DMS 273 (cell line): ENCODE data around the gene ZNF827.

ENCODE experiments used
- DNase-seq: peaks from one replicate; lab custom pipeline; 2025; ENCODE audit not compliant: unreplicated experiment; lab: John Stamatoyannopoulos, UW

The ZNF827 gene

DNA sequence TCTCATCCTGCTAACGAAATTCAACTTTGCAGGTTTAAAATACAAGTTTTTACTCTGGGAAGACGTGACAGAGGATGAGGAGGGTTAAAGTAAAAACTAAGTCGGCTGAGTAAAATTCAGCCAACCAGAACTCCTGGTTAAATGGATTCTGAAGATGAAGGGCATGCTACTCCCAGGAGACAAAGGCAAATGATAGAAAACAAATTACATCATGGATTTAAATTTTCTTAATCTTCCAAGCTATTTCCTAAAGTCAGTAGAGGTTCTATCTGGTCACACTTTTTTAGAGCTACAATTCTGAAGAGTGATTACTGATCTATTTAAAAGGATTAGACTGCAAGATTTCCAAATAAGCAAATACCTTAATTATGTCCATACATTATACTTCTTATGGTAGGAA lies 47.9 kb downstream of the ZNF827 start:
- no peak for DNase-seq

DNA sequence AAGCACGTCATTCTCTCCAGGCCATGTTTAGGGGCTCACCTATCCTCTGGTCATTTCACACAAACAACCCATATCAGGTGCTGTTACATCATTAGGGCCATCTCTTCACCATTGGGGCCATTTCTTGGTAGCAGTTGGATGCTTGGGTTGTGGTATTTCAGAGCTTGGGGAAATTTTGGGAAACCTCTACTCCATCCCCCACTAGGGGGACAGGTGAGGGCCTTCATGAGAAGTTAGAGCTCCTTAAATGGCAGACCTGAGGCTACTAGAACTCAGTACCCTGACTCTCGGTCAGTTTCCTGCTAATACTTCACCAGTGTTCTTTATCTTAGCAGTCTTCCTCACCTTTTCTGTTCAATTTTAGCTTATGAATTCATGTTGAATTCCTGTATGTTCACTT lies 50.2 kb downstream of the ZNF827 start:
- DNase-seq: peak; percentile 11

DNA sequence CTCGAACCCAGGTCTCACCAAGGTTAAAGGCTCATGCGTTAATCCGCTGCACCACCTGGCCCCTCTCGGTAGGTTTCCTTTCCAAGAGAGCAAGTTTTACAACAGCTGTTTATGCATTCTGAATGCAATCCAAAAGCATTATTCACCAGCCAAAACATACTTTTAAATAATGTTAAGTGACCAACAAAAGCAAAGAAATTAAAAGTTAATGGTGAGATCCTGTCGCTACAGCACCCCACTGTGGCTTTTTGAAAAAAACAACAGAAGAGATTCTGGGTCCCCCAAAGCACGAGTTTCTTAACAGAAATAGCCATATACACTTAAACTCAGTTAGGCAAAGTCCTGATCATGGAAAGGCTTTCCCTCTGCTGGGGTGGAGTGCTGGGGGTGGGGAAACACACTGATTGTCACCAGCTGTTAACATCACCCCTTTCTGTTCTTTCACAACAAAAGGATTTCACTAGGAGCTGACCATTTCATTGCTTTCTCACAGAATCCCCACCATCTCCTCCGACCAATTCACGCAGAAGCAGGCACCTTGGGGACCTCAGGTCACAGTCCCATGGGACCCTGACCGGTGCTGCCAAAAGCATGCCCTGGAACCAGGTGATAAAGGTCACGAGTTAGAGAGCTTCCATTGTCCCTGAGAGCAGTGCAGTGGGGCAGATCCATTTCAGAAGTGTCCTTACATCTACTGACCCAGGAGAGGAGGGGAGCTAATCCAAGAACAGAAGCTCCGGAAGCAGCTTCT lies 51.2 kb downstream of the ZNF827 start:
- DNase-seq: peak; percentile 41

DNA sequence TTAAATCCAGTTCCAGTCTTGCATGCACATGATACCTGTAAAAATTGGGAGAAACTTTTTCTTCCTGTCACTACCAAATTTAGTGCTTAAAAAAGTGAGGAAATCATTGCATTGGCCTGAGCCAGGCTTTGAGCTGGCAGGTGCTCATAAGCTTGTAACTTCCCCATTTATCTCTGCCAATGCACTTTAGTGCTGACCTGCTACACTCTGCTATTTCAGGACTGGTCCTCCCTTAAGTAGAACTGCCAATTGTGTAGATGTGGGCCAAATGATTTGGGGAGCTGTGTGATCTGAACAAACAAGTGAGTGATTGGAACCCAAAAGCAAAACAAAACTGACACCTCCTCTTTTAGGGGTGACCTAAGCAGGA lies 51.8 kb downstream of the ZNF827 start:
- DNase-seq: no peak

DNA sequence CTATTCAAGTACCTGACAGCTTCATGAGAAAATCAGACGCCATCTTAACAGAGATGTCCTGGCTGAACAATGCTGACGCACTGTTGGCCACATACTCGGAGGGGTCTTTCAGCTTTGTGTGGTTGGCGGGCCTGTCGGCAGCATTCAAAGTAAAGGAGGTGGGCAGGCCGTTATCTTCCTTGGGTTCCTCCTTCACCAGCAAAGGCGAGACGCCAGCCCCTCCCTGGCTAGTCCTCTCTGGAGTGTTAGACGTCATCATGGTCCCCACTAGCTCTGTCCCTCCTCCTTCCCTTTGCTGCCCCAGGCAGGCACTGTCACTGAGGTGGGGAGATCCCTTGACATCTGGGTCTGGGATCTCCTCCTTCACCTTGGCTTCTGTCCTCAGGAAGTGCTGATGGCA lies 53.0 kb downstream of the ZNF827 start:
- DNase-seq: no peak

DNA sequence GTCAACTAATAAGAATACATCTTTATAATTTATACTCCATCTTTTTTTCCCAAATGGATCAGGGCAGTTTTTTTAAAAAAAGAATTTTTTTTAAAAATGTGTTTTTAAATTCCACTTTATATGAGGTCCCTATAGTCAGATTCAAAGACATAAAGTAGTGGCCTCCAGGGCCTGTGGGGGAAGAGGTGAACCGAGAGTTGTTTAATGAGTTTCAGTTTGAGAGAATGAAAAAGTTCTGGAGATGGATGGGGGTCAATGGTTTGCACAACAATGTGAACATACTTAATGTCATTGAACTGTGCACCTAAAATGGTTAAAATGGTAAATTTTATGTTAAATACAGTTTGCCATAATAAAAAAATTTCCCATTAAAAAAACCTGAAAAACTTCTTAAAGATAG lies 53.8 kb downstream of the ZNF827 start:
- no peak for DNase-seq

DNA sequence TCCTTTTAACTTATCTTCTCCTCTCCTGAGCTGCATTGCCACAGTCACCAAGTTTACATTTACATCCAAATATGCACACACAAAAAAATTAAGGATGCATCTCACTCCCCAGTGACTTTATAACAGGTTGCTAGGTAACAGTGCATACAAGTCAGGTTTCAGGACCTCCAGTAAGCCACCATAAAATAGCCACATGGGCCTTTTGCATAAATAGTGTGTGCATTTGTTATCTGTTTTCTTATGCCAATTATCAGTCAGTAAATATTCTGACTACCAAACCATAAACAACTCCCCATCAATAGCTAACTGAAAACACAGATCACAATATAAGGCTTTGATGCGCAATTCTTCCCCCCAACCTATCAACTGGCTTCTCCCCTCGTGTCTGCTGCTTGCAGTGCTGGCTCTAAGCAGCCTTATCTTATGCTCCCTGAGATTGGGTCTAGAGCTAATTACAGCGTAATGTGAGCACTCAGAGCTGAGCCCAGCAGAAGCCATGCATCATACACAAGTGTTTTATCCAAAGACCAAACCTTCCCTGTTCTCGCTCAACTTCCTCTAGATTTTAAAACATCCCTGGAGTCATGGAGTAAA lies 55.4 kb downstream of the ZNF827 start:
- DNase-seq: peak; percentile 1

DNA sequence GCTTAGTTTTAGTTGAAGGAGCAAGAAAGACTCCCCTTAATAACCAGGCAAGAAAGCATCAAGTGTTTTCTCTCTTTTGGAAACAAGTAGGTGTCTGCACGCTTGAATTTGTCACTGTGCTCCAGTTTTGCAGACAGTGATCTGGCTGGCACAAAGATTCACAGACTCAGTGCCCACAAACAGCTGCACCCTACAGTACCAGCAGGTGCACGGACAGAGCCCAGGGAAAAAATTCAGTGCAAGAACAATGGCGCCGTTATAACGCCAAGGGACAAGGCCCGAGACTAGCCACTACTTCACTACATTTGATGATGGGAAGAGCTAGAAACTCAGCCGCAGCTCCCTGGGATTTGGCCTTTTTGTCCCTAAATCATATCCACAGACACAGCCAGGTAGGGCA lies 56.0 kb downstream of the ZNF827 start:
- DNase-seq: no peak

DNA sequence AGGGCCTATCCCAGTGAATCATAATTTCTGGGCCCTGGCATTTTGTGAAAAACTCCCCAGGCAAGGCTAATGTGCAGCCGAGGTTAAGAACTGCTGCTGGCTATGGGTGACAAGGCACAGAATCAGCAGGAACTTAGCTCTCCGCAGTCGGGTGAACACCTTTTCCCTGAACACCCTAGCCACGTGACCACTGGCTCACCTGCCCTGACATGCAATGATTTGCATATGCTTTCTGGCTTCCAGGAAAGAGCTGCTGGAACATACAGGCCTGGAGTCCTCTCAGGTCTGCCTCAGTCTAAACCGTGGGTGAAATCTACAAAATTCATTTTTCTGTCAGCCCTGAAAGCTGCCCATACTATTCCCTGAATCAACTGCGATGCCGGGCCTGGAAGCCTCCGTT lies 56.6 kb downstream of the ZNF827 start:
- DNase-seq: peak; percentile 2

DNA sequence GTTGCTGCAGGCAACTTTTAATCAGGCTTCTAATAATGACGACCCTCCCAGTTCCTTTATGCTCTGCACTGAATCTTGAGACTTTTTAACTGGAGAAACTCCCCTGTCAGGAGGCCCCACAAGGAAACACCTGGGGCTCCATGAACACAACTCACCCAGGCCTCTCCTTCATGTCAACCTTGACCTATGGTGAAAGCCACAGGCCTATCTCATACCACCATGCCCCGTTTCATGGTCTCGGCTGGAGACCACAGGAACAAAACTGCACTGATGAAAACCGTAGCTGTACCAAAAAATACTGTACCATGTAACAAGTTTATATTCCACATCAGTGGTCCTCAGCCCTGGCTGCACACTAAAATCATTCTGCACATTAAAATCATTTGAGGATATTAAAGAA lies 57.0 kb downstream of the ZNF827 start:
- no peak for DNase-seq

DNA sequence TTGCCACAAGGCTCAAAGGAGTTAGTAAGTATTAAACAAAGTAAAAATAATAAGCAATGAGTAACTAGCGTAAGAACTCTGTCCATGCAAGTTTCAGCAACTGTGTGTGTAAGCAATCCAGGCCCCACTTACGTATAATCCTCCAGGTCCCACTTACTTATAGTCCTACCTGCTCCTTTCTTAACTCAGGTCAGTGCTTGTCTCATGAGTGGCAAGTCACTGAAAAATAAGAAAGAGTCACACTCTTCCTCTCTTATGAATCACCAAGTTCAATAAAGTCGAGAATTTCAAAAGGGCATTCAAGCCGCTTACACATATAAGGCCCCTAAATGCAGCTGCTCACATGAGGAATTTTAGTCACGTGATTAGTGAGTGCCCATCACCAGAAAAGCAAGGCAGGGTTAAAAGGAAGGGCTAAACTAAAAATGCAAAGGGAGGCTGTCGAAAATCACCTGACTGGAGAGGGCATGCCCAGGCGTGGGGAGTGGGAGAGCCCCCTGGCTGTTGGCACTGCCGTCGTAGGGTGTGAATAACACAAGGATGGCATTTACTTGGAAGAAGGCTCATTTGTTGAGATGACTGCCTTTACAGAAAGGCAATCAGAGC lies 58.2 kb downstream of the ZNF827 start:
- DNase-seq: no peak

DNA sequence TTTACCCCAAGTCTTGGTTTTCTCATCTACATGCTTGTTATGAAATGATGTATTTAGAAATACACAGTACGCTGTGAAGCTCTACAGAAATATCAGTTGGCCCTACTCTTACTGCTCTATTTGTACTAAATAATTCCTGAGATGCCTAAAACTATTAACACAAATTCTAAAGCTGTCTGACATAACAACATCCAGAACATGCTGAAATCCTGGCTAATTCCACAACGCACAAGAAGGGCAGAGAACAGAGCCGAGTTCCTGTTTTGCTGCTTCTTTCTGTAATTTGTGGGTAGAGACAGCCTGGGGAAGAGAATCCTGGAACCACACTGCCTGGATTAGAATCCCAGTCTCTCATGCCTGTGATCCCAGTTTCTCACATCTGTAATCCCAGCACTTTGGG lies 59.0 kb downstream of the ZNF827 start:
- DNase-seq: no peak

DNA sequence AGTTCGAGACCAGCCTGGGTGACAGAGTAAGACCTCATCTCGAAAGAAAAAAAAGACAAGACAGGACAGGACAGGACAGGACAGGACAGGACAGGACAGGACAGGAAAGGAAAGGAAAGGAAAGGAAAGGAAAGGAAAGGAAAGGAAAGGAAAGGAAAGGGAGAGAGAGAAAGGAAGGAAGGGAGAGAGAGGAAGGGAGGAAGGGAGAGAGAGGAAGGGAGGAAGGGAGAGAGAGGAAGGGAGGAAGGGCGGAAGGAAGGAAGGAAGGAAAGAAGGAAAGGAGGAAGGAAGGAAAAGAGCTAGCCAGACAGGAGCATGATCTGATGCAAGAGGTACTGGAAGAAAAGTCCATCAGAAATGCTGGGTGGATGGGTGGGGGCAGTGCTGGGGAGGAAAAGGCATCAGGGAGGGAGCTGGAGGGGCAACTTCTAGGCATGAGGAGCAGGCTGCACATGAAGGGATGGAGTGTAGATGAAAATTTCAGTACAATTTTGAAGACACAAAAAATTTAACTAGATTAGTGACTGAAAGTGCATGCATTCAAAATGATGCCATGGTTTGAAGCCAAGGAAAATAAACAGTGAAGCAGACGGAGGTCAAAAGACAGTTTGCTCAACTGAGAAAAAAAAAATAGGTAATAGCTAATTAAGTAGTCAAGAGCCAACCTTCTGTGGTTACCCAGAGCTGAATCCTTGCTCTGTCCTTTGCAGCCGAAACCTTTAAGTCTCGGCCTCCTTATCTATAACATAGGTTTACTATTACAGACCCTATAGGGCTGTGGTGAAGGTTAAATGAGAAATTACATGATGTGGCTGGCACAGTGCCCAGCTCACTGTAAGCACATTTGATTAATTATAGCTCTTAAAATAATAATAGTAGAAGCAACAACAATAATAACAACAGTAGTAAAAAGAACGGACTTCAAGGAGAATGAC lies 59.9 kb downstream of the ZNF827 start:
- no peak for DNase-seq

DNA sequence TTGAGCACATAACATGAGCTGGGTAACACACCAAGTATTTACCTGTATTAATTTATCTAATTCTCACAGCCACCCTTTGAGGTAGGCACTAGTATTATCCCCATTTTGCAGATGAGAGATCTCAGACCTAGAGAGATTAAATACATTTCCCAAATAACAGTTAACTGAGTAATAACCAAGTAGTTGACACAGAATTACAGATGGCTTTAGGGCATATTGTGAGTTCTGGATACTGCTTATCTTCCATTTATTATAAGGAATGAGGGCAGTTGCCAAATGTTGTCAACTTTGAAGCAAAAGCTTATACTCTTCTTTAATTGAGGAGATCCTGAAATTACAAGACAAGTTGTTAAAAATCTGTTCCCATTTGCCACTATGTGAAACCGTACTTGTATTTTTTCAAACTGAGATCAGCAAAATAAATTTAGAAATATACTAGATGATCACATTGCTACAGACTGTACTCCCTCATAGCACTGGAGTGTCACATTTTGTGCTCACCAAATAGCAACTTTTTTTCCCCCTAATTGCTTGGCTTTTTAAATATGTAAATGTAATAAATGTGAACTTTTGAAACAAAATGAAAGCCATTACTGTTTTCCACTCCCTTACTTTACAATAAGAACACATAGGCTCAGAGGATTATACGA lies 62.0 kb downstream of the ZNF827 start:
- no peak for DNase-seq

DNA sequence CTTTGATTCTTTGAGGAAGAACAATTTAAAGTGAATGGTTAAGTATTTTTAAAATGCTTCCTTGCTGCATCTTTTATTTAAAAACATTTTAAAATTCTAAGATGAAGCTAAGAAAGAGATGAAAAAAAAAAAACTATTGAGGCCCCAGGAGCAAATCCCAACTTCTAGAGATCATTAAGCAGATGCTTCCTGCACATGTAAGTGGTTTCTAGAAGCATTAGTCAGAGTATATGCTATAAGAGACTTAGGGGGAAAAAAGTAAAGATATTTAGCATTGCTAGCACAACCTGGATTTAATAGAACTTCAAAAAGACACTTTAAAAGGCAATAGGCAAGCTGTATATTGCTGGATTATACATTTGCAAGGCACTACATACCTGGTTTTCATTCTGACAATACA lies 64.7 kb downstream of the ZNF827 start:
- no peak for DNase-seq

DNA sequence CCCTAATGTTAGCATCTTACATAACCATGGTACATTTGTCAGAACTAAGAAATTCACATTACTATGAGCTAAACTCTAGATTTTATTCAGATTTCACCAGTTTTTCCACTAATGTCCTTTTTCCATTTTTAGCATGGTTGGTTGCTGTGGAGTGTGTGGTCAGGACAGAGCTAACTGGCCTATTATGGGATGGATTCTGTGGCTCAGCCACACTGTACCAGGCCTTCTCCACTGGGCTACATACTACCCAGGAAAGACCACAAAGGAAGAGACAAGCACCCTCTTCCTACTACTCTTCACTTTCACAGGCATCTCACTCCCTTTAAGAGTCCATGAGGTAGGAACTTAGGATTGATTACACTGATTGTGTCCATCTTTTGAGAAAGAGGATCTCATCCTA lies 67.4 kb downstream of the ZNF827 start:
- no peak for DNase-seq

DNA sequence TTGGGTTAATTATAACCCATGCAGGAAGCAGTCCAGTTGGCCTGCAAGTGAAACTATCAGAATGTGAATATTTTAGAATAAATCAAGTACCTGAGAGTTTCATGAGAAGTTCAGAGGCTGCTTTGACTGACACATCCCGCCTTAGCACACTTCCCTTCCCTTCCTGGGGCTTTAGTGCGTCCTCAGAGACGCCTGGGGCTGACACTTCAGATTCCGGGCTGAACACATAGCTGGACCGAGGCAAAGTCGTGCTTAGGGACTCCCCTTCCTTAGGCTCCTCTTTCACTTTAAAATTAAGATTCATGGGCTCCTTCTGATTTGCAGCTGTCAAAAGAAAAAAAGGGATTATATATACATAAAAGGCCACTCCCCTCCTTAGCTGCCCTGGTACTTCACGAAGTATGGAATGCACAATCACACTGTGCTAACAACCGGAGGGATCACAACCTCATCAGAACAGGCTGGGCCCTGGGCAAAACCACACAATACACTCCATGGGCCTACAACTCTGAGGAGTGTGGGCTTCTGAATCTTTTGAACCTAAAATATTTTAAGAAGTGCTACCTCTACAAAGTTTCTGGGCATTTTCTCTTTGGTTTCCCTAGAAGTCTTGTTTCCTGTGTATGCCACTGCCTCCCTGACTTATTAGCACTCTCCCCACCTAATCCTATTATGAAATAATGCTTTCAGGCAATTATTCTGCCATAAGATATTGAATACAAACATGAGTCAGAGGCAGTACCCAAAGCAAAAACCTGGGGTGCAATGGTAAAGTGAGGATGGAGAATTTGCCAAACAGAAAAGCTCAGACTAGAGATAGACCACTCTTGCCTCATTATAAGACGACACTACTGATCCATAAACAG lies 68.2 kb downstream of the ZNF827 start:
- no peak for DNase-seq

DNA sequence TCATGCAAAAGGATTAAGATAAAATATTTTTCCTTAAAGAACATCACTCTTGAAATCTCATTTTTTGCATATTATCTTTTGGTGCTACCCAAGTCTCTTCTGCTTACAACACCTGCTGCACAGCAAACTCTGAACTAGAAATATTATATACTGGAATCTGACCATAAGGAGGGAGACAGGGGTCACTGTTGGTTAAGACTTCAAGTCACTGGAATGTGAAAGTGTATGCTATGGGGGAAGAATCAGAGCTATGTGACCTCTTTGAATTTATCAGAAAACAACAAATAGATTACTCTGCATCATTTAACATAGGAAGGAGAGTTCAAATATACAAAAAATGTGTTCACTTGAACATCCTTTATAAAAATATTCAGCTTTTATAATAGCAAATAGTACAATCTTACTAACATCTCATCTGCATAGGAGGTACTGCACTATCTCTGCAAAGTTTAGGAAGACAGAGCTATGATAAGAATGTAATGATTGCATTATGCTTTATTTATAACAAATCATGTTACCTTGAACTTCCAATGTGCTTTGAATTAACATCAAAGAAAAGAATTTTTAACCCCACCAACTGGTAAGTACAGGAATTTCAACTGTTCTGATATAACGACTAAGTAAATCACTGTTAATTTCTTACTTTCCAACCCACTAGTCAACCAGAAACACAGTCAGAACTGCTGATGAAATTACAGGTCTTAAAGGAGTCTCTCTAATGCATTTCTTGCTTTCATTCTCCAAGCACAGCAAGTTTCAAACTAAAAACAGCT lies 69.8 kb downstream of the ZNF827 start:
- peak; percentile 2 for DNase-seq

DNA sequence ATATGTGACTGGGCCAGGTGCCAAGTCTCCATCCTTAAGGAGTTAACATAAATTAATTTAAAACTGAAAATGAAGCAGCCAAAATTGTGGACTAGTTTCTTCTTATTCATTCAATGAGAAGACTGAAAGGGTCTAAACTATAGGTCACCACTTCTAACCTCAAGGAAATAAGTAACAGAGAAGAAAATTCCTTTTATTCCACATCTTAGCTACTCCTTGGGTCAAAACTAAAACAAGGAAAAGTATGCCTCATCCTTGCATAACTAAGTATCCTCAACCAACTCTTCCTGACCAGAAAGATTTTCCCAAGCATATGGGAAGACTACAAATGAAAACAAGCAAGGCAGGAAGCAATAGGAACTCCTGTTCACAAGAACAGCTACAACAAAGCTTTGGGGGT lies 71.2 kb downstream of the ZNF827 start:
- DNase-seq: no peak
